ENCODE results near the gene IRF5.
"Not testable (repeated sequence)": the region's sequence is repeated elsewhere in the genome, so short reads cannot be mapped to it uniquely, and the experiment has no call there.

Gene IRF5

GRCh38 chr7:128912281-128912680 is 25.4 kb upstream of the IRF5 start:
- H3F3A ChIP-seq (ENCODE audit: insufficient read depth, low read length), result no peaks in the 10 kb centered on the region
- no peaks in the 10 kb centered on the region for H3K9me3 ChIP-seq (replicated peaks; ENCODE audit: insufficient read depth, low read length)
- H3K4me3 ChIP-seq (ENCODE audit: low read length), result no peak overlapping the region
- peaks cover 30% of the 10 kb centered on the region for H3K27me3 ChIP-seq (replicated peaks; ENCODE audit: insufficient read depth, low read length)
- no peak for TF ChIP-seq EZH2phosphoT487 (IDR thresholded peaks at IDR 0.05; ENCODE audit: low read length)
- no peak for TF ChIP-seq EZH2 (optimal IDR thresholded peaks at IDR 0.05; ENCODE audit: low read depth, low read length)
- no peak for TF ChIP-seq CTCF (IDR thresholded peaks at IDR 0.05; ENCODE audit: low read length)
- no peaks in the 10 kb centered on the region for H4K20me1 ChIP-seq (ENCODE audit: insufficient read depth, low read length)
- no peaks in the 10 kb centered on the region for H3K9me2 ChIP-seq (replicated peaks; ENCODE audit: insufficient read depth, low read length)
- H2AFZ ChIP-seq (ENCODE audit: low read length), result no peak overlapping the region
- H3K36me3 ChIP-seq (replicated peaks; ENCODE audit: insufficient read depth, low read length), result no peaks in the 10 kb centered on the region
- no peak overlapping the region for H3K4me2 ChIP-seq (ENCODE audit: low read depth, low read length)
- no peak for DNase-seq
- no peaks in the 10 kb centered on the region for H3K79me2 ChIP-seq (ENCODE audit: low read length)
- H3K9ac ChIP-seq (ENCODE audit: low read length), result no peak overlapping the region
- no peaks in the 10 kb centered on the region for H3K4me1 ChIP-seq (ENCODE audit: low read length)
- H3K27ac ChIP-seq (ENCODE audit: low read length), result no peak overlapping the region

DNA sequence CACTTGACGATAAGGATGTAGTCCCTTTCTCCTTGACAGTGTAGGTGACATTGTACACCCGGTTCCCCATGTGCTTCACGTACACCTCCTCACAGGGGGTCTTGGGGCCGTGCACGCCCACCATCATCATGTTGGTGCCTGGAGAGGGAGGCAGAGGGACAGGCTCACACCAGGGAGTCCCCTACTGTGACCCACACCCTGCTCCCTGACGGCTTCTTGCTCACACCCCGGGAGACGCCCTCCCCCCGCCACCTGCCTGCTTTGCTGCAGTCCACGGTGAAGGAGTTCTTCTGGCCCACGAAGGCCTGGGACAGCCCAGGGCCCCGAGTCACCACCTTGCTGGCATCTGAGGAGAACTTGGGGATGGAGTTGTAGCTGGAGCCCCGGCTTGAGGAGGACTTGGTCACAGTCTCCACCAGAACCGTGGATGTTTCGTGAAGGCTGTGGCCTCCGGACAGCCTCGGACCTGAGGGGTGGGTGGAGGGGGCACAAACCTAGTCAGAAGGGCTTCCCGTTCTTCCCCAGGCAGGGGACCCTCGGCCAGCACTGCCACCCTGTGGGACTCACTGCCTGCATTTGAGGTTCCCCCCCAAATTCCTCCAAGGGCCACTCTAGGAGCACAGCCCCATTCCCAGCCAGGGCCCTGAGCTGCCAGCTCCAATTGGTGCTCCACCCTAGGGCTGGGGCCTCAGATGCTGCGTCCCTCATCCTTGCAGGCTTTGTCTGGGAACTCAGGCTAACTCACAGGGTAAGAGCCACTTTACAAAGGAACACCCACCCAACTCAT is 24.8 kb upstream of the IRF5 start:
- not testable (repeated sequence) for H3K9me2 ChIP-seq (replicated peaks; ENCODE audit: insufficient read depth, low read length); H3K4me2 ChIP-seq (ENCODE audit: low read depth, low read length); H3K4me1 ChIP-seq (ENCODE audit: low read length); H3K9me3 ChIP-seq (replicated peaks; ENCODE audit: insufficient read depth, low read length); H4K20me1 ChIP-seq (ENCODE audit: insufficient read depth, low read length); H3K27ac ChIP-seq (ENCODE audit: low read length); H3F3A ChIP-seq (ENCODE audit: insufficient read depth, low read length); H3K79me2 ChIP-seq (ENCODE audit: low read length); H3K36me3 ChIP-seq (replicated peaks; ENCODE audit: insufficient read depth, low read length); H3K9ac ChIP-seq (ENCODE audit: low read length); DNase-seq; H3K4me3 ChIP-seq (ENCODE audit: low read length); H2AFZ ChIP-seq (ENCODE audit: low read length)
- H3K27me3 ChIP-seq (replicated peaks; ENCODE audit: insufficient read depth, low read length), result peaks cover 30% of the 10 kb centered on the region

DNA sequence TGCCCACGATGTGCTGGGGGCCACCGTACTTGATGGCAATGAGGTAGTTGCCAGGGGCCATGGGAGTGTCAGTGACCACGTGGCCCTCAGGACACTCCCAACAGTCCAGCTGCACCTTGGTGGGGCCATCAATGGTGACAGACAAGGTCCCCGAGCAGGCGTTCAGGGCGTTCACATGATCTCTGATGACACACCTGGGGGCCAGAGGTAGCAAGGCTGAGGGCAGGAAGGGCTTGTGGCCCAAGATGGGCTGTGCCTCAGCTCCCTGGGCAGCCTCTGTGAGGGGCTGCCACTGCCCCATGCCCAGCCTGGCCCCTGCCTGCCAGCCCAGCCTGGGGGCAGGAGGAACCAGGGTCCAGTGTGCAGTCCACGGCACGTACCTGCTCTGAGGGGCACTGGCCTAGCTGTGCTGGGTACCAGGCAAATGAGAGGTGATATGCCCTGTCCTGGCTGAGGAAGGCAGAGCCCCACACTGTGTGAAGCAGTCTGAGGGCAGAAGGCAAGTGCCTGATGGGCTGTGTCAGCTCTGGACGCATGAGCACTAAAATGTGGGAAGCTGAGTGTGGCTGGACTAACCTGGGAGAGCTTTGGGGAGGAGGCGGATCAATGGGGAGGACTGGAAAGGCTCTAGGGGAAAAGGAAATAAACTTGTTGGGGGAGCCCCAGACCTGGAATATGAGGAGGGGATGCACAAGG is 23.7 kb upstream of the IRF5 start:
- H3K4me2 ChIP-seq (ENCODE audit: low read depth, low read length), result no peak overlapping the region

More for the DNA sequence above, 23.7 kb upstream of the IRF5 start:
- Histone ChIP-seq H3K9ac (ENCODE audit: low read length) (no peak overlapping the region), H3K36me3 (replicated peaks; ENCODE audit: insufficient read depth, low read length) (no peaks in the 10 kb centered on the region), H3K4me1 (ENCODE audit: low read length) (peaks cover under 1% of the 10 kb centered on the region), H2AFZ (ENCODE audit: low read length) (no peak overlapping the region), H3K9me3 (replicated peaks; ENCODE audit: insufficient read depth, low read length) (no peaks in the 10 kb centered on the region), H3K27ac (ENCODE audit: low read length) (no peak overlapping the region), H3F3A (ENCODE audit: insufficient read depth, low read length) (no peaks in the 10 kb centered on the region), H3K4me3 (ENCODE audit: low read length) (no peak overlapping the region), H4K20me1 (ENCODE audit: insufficient read depth, low read length) (no peaks in the 10 kb centered on the region), H3K9me2 (replicated peaks; ENCODE audit: insufficient read depth, low read length) (no peaks in the 10 kb centered on the region), H3K27me3 (replicated peaks; ENCODE audit: insufficient read depth, low read length) (peaks cover 30% of the 10 kb centered on the region), H3K79me2 (ENCODE audit: low read length) (no peaks in the 10 kb centered on the region)
- DNase-seq, result no peak
- no peak for TF ChIP-seq EZH2 (optimal IDR thresholded peaks at IDR 0.05; ENCODE audit: low read depth, low read length)
- TF ChIP-seq CTCF (IDR thresholded peaks at IDR 0.05; ENCODE audit: low read length), result no peak
- TF ChIP-seq EZH2phosphoT487 (IDR thresholded peaks at IDR 0.05; ENCODE audit: low read length), result no peak

All from MM.1S (cell line).